Fibroblast of pulmonary artery (primary cell): ENCODE data around the gene METTL24.

Source experiments
- DNase-seq: peaks from one replicate; pipeline ENCODE4 v3.0.0-alpha.2; 2010; ENCODE audit warnings: low read depth
- H3K4me3 ChIP-seq: replicated peaks from 2 replicates; pipeline ENCODE4 v1.5.1; 2011; ENCODE audit warnings: low read depth, mild to moderate bottlenecking, control low read depth, low read length, moderate library complexity
- CTCF ChIP-seq: IDR thresholded peaks from 2 replicates; pipeline ENCODE4 v1.5.1; 2011; ENCODE audit warnings: mild to moderate bottlenecking, control low read depth, low read length, inconsistent platforms; ENCODE audit errors: missing control alignments

The METTL24 gene

GRCh38 chr6:110211753-110212152, 146.4 kb downstream of the METTL24 start:
- DNase-seq: no peak
- no peak for TF ChIP-seq CTCF
- H3K4me3 ChIP-seq: no peak overlapping the region

- no peak for TF ChIP-seq CTCF
- H3K4me3 ChIP-seq: no peak overlapping the region
- no peak for DNase-seq
Measured at GRCh38 chr6:110207652-110208051, 150.5 kb downstream of the METTL24 start.

- DNase-seq: no peak
- H3K4me3 ChIP-seq: no peak overlapping the region
- no peak for TF ChIP-seq CTCF
Measured at GRCh38 chr6:110201151-110201884, 156.8 kb downstream of the METTL24 start.

- H3K4me3 ChIP-seq: no peak overlapping the region
- DNase-seq: no peak
- no peak for TF ChIP-seq CTCF
Measured at GRCh38 chr6:110198561-110198960, 159.6 kb downstream of the METTL24 start.

- TF ChIP-seq CTCF: no peak
- DNase-seq: no peak
Measured at GRCh38 chr6:110196874-110197273, 161.3 kb downstream of the METTL24 start.

GRCh38 chr6:110195639-110196038, 162.5 kb downstream of the METTL24 start:
- no peak overlapping the region for H3K4me3 ChIP-seq
- DNase-seq: no peak
- no peak for TF ChIP-seq CTCF

More at GRCh38 chr6:110196874-110197273, 161.3 kb downstream of the METTL24 start:
- no peak overlapping the region for H3K4me3 ChIP-seq
